Trophoblast cell (in vitro differentiated cells and primary cell): Measurements from ENCODE around the gene CCDC82.

ENCODE experiments used
- DNase-seq, 2 donors: peaks; one replicate each; pipeline ENCODE4 v3.0.0-alpha.2; 2016
- H2AFZ ChIP-seq: 2 replicates; pipeline ENCODE4 v1.6.1; 2013; ENCODE audit warnings: low read length, moderate library complexity, mild to moderate bottlenecking; ENCODE audit not compliant: insufficient read depth, poor library complexity
- H2AK5ac ChIP-seq: 2 replicates; pipeline ENCODE4 v1.6.1; 2013; ENCODE audit warnings: mild to moderate bottlenecking, low read length
- H2BK120ac ChIP-seq: 2 replicates; pipeline ENCODE4 v1.6.1; 2013; ENCODE audit warnings: low read length, mild to moderate bottlenecking, moderate library complexity; ENCODE audit not compliant: insufficient read depth, poor library complexity
- H2BK12ac ChIP-seq: 2 replicates; pipeline ENCODE4 v1.6.1; 2013; ENCODE audit warnings: mild to moderate bottlenecking, low read length, moderate library complexity
- H2BK5ac ChIP-seq: 2 replicates; pipeline ENCODE4 v1.6.1; 2013; ENCODE audit warnings: low read length, low read depth, moderate library complexity, mild to moderate bottlenecking; ENCODE audit not compliant: poor library complexity
- H3K14ac ChIP-seq: 2 replicates; pipeline ENCODE4 v1.6.1; 2013; ENCODE audit warnings: mild to moderate bottlenecking, low read length
- H3K18ac ChIP-seq: 2 replicates; pipeline ENCODE4 v1.6.1; 2013; ENCODE audit warnings: mild to moderate bottlenecking, low read length
- H3K23ac ChIP-seq: 2 replicates; pipeline ENCODE4 v1.6.1; 2013; ENCODE audit warnings: low read length
- H3K27ac ChIP-seq: 2 replicates; pipeline ENCODE4 v1.5.1; 2013; ENCODE audit warnings: low read depth, mild to moderate bottlenecking, inconsistent platforms, low read length, moderate library complexity
- H3K27me3 ChIP-seq: 2 replicates; pipeline ENCODE4 v1.6.1; 2013; ENCODE audit warnings: inconsistent platforms, mild to moderate bottlenecking, low read length, moderate library complexity; ENCODE audit not compliant: insufficient read depth
- H3K36me3 ChIP-seq, 2 experiments: 1 replicate in 1 of 2; 2 replicates in 1 of 2; pipeline ENCODE4 v1.6.1; 2013; ENCODE audit warnings: low read length in 2 of 2, mild to moderate bottlenecking in 2 of 2, moderate library complexity in 1 of 2; ENCODE audit not compliant: insufficient read depth in 2 of 2, control insufficient read depth in 1 of 2
- H3K4ac ChIP-seq: 2 replicates; pipeline ENCODE4 v1.6.1; 2013; ENCODE audit warnings: low read depth, mild to moderate bottlenecking, low read length, moderate library complexity
- H3K4me1 ChIP-seq, 2 experiments: 1 replicate in 1 of 2; 2 replicates in 1 of 2; pipeline ENCODE4 v1.6.1; 2013; ENCODE audit warnings: low read length in 2 of 2, mild to moderate bottlenecking in 2 of 2, moderate library complexity in 1 of 2; ENCODE audit not compliant: insufficient read depth in 2 of 2, control insufficient read depth in 1 of 2
- H3K4me2 ChIP-seq: 2 replicates; pipeline ENCODE4 v1.6.1; 2013; ENCODE audit warnings: inconsistent platforms, mild to moderate bottlenecking, low read length, moderate library complexity
- H3K4me3 ChIP-seq: 2 replicates; pipeline ENCODE4 v1.5.1; 2013; ENCODE audit warnings: mild to moderate bottlenecking, low read depth, low read length, inconsistent platforms
- H3K79me1 ChIP-seq: one replicate; pipeline ENCODE4 v1.6.1; 2013; ENCODE audit warnings: low read length
- H3K79me2 ChIP-seq: 2 replicates; pipeline ENCODE4 v1.6.1; 2013; ENCODE audit warnings: low read length, mild to moderate bottlenecking; ENCODE audit not compliant: control insufficient read depth, insufficient read depth, poor library complexity
- H3K9ac ChIP-seq: 2 replicates; pipeline ENCODE4 v1.6.1; 2013; ENCODE audit warnings: mild to moderate bottlenecking, low read length
- H3K9me3 ChIP-seq: 2 replicates; pipeline ENCODE4 v1.6.1; 2013; ENCODE audit warnings: low read depth, mild to moderate bottlenecking, control low read depth, inconsistent platforms, low read length; ENCODE audit not compliant: insufficient read depth
- H4K12ac ChIP-seq: 2 replicates; pipeline ENCODE4 v1.6.1; 2013; ENCODE audit warnings: low read depth, mild to moderate bottlenecking, low read length, moderate library complexity
- H4K8ac ChIP-seq: 2 replicates; pipeline ENCODE4 v1.6.1; 2013; ENCODE audit warnings: low read depth, mild to moderate bottlenecking, low read length, moderate library complexity
- H4K91ac ChIP-seq: one replicate; pipeline ENCODE4 v1.6.1; 2013; ENCODE audit warnings: low read depth, mild to moderate bottlenecking, low read length, moderate library complexity
- WGBS: extraction: QIAGEN DNeasy Blood & Tissue Kit; methylation state at CpG from one replicate; pipeline ENCODE4 v1.1.7; 2013; ENCODE audit warnings: missing lambda C conversion rate; ENCODE audit not compliant: insufficient read length, insufficient coverage; ENCODE audit errors: extremely low coverage; 5-methylcytosine and 5-hydroxymethylcytosine counted together

CCDC82 gene

DNA sequence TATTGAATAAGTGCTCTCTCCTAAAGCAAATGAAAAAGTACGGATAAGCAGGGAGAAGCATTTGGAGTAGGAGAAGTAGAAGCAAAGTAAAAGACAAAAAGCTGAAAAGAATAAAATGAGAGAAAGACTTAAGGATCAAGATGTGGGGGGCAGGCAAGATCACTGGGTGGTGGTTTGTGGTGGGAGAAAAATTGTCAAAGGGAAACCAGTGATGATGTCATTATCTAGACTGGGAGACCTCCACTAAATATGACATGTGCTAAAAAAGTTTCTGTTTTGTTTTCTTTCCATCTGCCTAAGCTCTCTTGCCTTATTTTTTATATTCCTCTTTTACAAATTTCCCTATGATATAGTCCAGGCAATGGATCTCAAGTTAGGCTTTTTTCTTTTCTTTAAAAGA is 31.9 kb downstream of the CCDC82 start:
- DNase-seq: no peak
- Histone ChIP-seq H3K4me1 (no peaks in the 10 kb centered on the region), H3K27ac (no peak overlapping the region), H3K79me2 (no peaks in the 10 kb centered on the region), H3K9me3 (no peaks in the 10 kb centered on the region), H2AK5ac (no peak overlapping the region), H3K36me3 (peaks cover 4 to 6% of the 10 kb centered on the region in 2 experiments), H2BK5ac (no peak overlapping the region), H3K23ac (no peak overlapping the region), H3K14ac (no peak overlapping the region), H3K4me2 (no peak overlapping the region), H2BK12ac (no peak overlapping the region), H4K91ac (no peak overlapping the region), H3K4me3 (no peak overlapping the region), H3K27me3 (no peaks in the 10 kb centered on the region), H4K12ac (no peak overlapping the region), H3K9ac (no peak overlapping the region), H3K18ac (no peak overlapping the region), H3K79me1 (no peaks in the 10 kb centered on the region), H4K8ac (no peak overlapping the region), H3K4ac (no peak overlapping the region), H2AFZ (no peak overlapping the region), H2BK120ac (no peak overlapping the region)
- WGBS: no CpG with 5 or more reads among the region's 1 CpG

DNA sequence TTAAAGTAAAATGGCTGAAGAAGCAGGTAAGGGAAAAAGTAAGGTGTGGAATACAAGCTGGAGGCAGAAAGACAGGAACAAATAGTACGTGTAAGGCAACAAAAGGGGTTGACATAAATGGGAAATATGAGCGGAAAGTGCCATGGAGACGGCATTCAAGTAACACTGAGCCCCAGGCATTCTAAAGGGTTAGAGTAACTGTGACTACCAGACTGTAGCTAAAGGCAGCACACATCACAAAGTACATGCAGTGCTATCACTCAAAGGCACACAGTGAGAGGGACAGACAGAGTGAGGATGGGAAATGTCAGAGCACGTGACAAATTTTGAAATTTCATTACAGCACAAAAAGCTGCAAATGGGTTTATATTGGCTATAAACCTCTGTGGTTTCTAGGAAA is 32.9 kb downstream of the CCDC82 start:
- no peak overlapping the region for H4K12ac ChIP-seq
- no peak overlapping the region for H3K4me2 ChIP-seq
- no peak overlapping the region for H3K18ac ChIP-seq
- no peak overlapping the region for H3K27ac ChIP-seq
- H2AK5ac ChIP-seq: no peak overlapping the region
- no peak overlapping the region for H2AFZ ChIP-seq
- H3K4me3 ChIP-seq: no peak overlapping the region
- WGBS: no CpG with 5 or more reads among the region's 4 CpGs
- peaks cover 5 to 6% of the 10 kb centered on the region in 2 experiments for H3K36me3 ChIP-seq
- no peak overlapping the region for H2BK120ac ChIP-seq
- H3K9ac ChIP-seq: no peak overlapping the region
- no peaks in the 10 kb centered on the region for H3K27me3 ChIP-seq
- H3K14ac ChIP-seq: no peak overlapping the region
- H3K4me1 ChIP-seq: no peaks in the 10 kb centered on the region
- no peak overlapping the region for H4K91ac ChIP-seq
- no peak overlapping the region for H2BK5ac ChIP-seq
- no peaks in the 10 kb centered on the region for H3K9me3 ChIP-seq
- H2BK12ac ChIP-seq: no peak overlapping the region
- H3K4ac ChIP-seq: no peak overlapping the region
- DNase-seq: no peak
- H3K23ac ChIP-seq: no peak overlapping the region
- H3K79me1 ChIP-seq: no peaks in the 10 kb centered on the region
- H3K79me2 ChIP-seq: no peaks in the 10 kb centered on the region
- H4K8ac ChIP-seq: no peak overlapping the region

DNA sequence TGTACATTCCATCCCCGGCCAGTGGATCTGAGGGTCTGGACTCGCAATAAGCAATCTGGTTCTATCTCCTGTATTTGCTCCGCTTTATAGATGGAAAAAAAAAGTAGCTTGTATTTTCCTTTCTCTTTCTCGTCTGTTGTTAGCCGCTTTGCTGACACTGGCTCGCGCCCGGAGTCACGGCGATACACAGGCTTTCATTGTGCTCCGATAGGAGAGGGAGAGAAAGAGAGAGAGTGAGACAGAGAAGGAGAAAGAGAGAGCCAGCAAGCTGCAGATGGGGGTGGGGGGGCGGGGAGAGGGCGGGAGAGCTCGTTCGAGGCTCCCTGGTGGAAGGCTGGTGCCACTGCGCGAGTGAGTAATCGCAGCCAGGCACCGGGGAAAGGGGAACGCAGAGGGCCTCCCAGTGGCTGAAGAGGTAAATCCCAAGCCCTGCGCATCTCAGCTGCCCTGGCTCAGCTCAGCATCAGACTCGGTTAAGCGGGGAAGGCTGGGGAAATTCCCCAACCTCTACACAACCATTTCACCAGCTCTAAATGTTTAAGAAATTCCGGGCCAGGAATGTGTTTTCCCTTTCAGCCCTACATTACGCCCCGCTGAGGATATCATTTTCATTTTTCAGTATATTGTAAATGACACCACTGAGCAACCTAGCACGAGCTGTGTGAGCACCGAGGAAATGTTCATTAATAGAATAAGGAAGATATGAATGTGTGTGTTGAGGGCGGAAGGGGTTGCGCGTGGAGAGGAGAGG is 46.6 kb downstream of the CCDC82 start, which contains the start of gene MAML2:
TSS of gene MAML2 (minus strand) at position 235 of the 751 bp plus-strand sequence. CDS start 1,300 bp downstream, outside the sequence.
- H2BK12ac ChIP-seq: peak within 1 kb of the TSS; percentile 97
- peak within 1 kb of the TSS; percentile 94 for H2BK120ac ChIP-seq
- peak within 1 kb of the TSS; percentile 78 for H4K8ac ChIP-seq
- peaks cover 29% of the 10 kb centered on the region for H3K79me2 ChIP-seq
- peak within 1 kb of the TSS; percentile 90 for H3K4ac ChIP-seq
- H3K4me1 ChIP-seq: peaks cover 14 to 29% of the 10 kb centered on the region in 2 experiments
- H4K12ac ChIP-seq: peak within 1 kb of the TSS; percentile 18
- peak within 1 kb of the TSS; percentile 52 for H2AFZ ChIP-seq
- H4K91ac ChIP-seq: peak within 1 kb of the TSS; percentile 87
- peaks cover 4% of the 10 kb centered on the region for H3K9me3 ChIP-seq
- peak within 1 kb of the TSS; percentile 75 for H3K14ac ChIP-seq
- H3K36me3 ChIP-seq: peaks cover 4 to 7% of the 10 kb centered on the region in 2 experiments
- H3K23ac ChIP-seq: no peak within 1 kb of the TSS
- H3K27me3 ChIP-seq: no peaks in the 10 kb centered on the region
- DNase-seq: peak; percentile 96
- H2AK5ac ChIP-seq: peak within 1 kb of the TSS; percentile 96
- H3K18ac ChIP-seq: peak within 1 kb of the TSS; percentile 91
- peak within 1 kb of the TSS; percentile 96 for H3K9ac ChIP-seq
- peak within 1 kb of the TSS; percentile 97 for H2BK5ac ChIP-seq
- H3K4me3 ChIP-seq: peak within 1 kb of the TSS; percentile 86
- peak within 1 kb of the TSS; percentile 83 for H3K4me2 ChIP-seq
- 100% methylated on average over 3 of the region's 31 CpGs for WGBS
- H3K79me1 ChIP-seq: peaks cover 20% of the 10 kb centered on the region
- peak within 1 kb of the TSS; percentile 88 for H3K27ac ChIP-seq

DNA sequence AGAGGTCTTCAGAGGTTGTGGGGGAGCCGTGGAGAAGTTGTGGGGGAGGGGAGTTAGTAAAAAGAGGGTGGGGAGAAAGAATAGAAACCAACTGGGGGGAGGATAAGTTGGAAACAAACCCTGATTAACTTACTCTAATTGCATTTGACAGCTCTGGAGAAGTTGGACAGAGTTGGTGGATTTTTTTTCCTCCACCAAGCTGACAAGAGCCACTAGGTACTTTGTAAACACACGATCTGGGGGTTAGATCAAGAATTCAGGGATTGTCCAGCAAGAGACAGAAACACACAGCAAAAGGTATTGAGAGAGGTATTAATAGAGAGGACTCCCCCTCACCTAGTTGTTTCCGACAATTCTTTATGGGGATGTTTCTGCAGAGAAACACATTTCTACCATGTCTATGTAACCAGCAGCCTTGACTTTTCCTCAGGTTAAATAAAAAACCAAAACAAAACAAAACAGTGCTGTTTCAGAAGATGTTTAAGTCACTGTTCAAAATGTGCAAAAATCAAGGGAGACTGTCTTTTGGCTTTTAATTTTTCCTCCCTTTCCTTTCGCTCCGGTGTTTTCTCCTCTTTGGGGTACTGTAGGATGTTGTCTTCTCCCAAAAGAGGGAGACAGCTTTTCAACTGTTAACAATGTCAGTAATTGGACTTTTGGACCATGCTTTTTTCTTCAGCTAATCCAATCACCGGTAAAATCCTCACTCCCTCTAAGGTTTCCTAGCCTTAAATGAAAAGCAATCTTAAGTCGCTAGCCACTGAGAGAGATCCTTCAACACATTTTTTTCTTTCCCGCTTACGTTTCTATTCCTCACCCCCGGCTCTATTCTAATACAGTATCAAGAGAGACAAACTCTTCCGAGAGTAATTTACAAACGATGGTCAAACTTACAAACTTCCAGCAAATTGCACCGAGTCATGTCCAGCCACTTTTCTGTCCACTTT is 47.4 kb downstream of the CCDC82 start:
- Histone ChIP-seq H3K9ac (peak overlapping the region; percentile 96), H2BK12ac (no peak overlapping the region), H3K4me1 (peaks cover 14 to 32% of the 10 kb centered on the region in 2 experiments), H3K27me3 (no peaks in the 10 kb centered on the region), H3K36me3 (peaks cover 4 to 7% of the 10 kb centered on the region in 2 experiments), H3K23ac (no peak overlapping the region), H3K9me3 (peaks cover 2% of the 10 kb centered on the region), H3K4ac (peak overlapping the region; percentile 90), H3K79me1 (peaks cover 20% of the 10 kb centered on the region), H2AFZ (peak overlapping the region; percentile 52), H2BK120ac (peak overlapping the region; percentile 94), H3K79me2 (peaks cover 31% of the 10 kb centered on the region), H4K91ac (peak overlapping the region; percentile 87), H3K4me3 (peak overlapping the region; percentile 86), H3K27ac (peak overlapping the region; percentile 88), H2BK5ac (peak overlapping the region; percentile 97), H4K8ac (peak overlapping the region; percentile 78), H3K18ac (peak overlapping the region; percentile 91), H3K14ac (peak overlapping the region; percentile 53), H2AK5ac (peak overlapping the region; percentile 64), H3K4me2 (peak overlapping the region; percentile 83), H4K12ac (no peak overlapping the region)
- no CpG with 5 or more reads among the region's 13 CpGs for WGBS
- no peak for DNase-seq
